ENCODE results near the gene WFS1. TPM values are rescaled to one million over a fixed set of nuclear protein-coding genes. Genes with fewer than 3 reads are reported as not detected.

Gene WFS1
- total RNA-seq, 4 donors from 2014 or later, result 62.3 to 159 (median 104) TPM

- H3K4me1 ChIP-seq, result peaks cover 10 to 16% (median 13%) of the 10 kb centered on the region in 4 donors
- H3K36me3 ChIP-seq, result peaks cover 2 to 14% (median 11%) of the 10 kb centered on the region in 4 donors
- DNase-seq (ENCODE audit: extremely low spot score), result no peak
- peaks cover 0 to 7% (median 0%) of the 10 kb centered on the region in 4 donors for H3K27me3 ChIP-seq
- no peaks in the 10 kb centered on the region for H3K9me3 ChIP-seq
- intact Hi-C loops (cut with DNase I), result no loop called here
- H3K27ac ChIP-seq (replicated peaks in 1 of 4), result peak overlapping the region; percentile 38 to 74 (median 48)
- 12% methylated on average over 23 of the region's 65 CpGs for WGBS
- no peak for TF ChIP-seq POLR2A (IDR thresholded peaks at IDR 0.05; ENCODE audit: low read depth)
- TF ChIP-seq POLR2AphosphoS5 (IDR thresholded peaks at IDR 0.05), result peak in 1 of 2 donors; percentile 6
- TF ChIP-seq CTCF (IDR thresholded peaks at IDR 0.05), result peak in 1 of 3 experiments; percentile 14
- peak overlapping the region; percentile 55 to 71 (median 61) for H3K4me3 ChIP-seq
Measured at GRCh38 chr4:6308899-6309643, 39.4 kb downstream of the WFS1 start.

DNA sequence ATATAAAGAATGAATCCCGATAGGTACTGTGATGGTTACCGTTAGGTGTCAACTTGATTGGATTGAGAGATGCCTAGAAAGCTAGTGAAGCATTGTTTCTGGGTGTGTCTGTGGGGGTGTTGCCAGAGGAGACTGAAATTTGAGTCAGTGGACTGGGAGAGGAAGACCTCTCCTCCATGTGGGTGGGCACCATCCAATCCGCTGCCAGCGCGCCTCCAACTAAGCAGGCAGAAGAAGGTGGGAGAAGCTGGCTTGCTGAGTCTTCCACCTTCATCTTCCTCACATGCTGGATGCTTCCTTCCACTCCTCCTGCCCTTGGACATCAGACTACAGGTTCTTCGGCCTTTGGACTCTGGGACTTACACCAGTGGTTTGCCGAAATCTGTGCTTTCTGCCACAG is 40.1 kb downstream of the WFS1 start:
- Histone ChIP-seq H3K27ac (replicated peaks in 1 of 4) (no peak overlapping the region), H3K36me3 (peaks cover 0 to 6% (median 4%) of the 10 kb centered on the region in 4 donors), H3K4me3 (peak overlapping the region; percentile 55 to 71 (median 61)), H3K27me3 (peaks cover 0 to 7% (median 0%) of the 10 kb centered on the region in 4 donors), H3K4me1 (peaks cover 10 to 16% (median 13%) of the 10 kb centered on the region in 4 donors), H3K9me3 (no peaks in the 10 kb centered on the region)
- TF ChIP-seq POLR2A (IDR thresholded peaks at IDR 0.05; ENCODE audit: low read depth) (no peak), POLR2AphosphoS5 (IDR thresholded peaks at IDR 0.05) (no peak), EP300 (IDR thresholded peaks at IDR 0.05) (no peak), CTCF (IDR thresholded peaks at IDR 0.05) (no peak)
- no peak for DNase-seq (ENCODE audit: extremely low spot score)
- intact Hi-C loops (cut with DNase I), result no loop called here
- WGBS, result 81% methylated on average over 7 of the region's 7 CpGs

DNA sequence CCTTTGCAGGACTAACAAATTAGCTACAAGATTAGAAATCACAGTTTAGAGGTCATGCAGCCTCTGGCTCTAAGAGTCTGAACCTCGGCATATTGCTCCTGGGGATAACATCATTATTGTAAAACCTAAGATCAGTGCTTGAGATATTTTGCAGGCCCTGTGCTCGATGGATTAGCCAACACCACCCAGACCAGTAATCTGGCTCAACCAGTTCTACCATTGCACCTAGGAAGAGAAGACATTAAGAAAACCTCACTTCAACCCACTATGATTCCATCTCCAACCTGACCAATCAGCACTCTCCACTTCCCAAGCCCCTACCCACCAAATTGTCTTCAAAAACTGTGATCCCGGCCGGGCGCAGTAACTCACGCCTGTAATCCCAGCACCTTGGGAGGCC is 43.6 kb downstream of the WFS1 start:
- Histone ChIP-seq H3K4me3 (no peak overlapping the region), H3K27ac (replicated peaks in 1 of 4) (no peak overlapping the region), H3K27me3 (peaks cover 0 to 17% (median 0%) of the 10 kb centered on the region in 4 donors), H3K9me3 (no peaks in the 10 kb centered on the region), H3K4me1 (peaks cover 10 to 16% (median 13%) of the 10 kb centered on the region in 4 donors), H3K36me3 (no peaks in the 10 kb centered on the region)
- TF ChIP-seq EP300 (IDR thresholded peaks at IDR 0.05) (no peak), POLR2AphosphoS5 (IDR thresholded peaks at IDR 0.05) (no peak), CTCF (IDR thresholded peaks at IDR 0.05) (no peak), POLR2A (IDR thresholded peaks at IDR 0.05; ENCODE audit: low read depth) (no peak)
- intact Hi-C loops (cut with DNase I), result no loop called here
- WGBS, result 83% methylated on average over 6 of the region's 6 CpGs
- no peak for DNase-seq (ENCODE audit: extremely low spot score)

DNA sequence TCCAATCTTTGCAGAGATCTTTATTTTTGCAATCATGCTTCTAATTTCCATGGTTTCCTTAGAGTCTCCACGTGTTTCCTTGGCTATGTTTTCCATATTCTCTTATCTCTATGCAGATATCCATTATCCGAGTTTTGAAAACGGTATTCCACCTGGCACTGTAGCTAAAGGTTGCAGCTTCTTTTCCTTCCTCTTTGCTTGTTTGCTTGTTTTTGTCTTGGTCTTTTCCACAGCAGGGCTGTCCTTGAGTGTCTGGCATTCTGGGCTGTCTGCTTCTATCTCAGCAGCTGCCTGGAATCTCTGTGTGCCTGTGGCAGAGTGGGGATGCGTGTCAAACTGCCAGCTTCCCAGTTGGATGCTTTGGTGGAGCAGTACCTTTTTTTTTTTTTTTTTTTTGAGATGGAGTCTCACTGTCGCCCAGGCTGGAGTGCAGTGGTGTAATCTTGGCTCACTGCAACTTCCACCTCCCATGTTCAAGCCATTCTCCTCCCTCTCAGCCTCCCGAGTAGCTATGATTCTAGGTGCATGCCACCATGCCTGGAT is 46.9 kb downstream of the WFS1 start:
- H3K36me3 ChIP-seq, result no peaks in the 10 kb centered on the region
- intact Hi-C loops (cut with DNase I), result no loop called here
- TF ChIP-seq CTCF (IDR thresholded peaks at IDR 0.05) (no peak), POLR2AphosphoS5 (IDR thresholded peaks at IDR 0.05) (no peak), EP300 (IDR thresholded peaks at IDR 0.05) (no peak)

More for the DNA sequence above, 46.9 kb downstream of the WFS1 start:
- no peaks in the 10 kb centered on the region for H3K4me1 ChIP-seq
- H3K4me3 ChIP-seq, result no peak overlapping the region
- 69% methylated on average over 6 of the region's 6 CpGs for WGBS
- H3K27ac ChIP-seq (replicated peaks in 1 of 4), result no peak overlapping the region
- no peak for DNase-seq (ENCODE audit: extremely low spot score)
- peaks cover 0 to 21% (median 0%) of the 10 kb centered on the region in 4 donors for H3K27me3 ChIP-seq
- peaks cover 0 to 7% (median 4%) of the 10 kb centered on the region in 4 donors for H3K9me3 ChIP-seq

Measured in esophagus muscularis mucosa (tissue), 4 donors.